HT1080 (cell line): ENCODE data around the gene MDM1. TPM values are rescaled to one million over a fixed set of nuclear protein-coding genes. Genes with fewer than 3 reads are reported as not detected.

ENCODE experiments used
- DNase-seq: peaks from one replicate; pipeline ENCODE4 v3.0.0-alpha.2; 2015; ENCODE audit warnings: low read depth
- total RNA-seq: library from RNA; depleted of rRNA; stranded (reverse); fragments of >200 nt; shearing (Covaris generic); gene quantifications from 2 replicates; pipeline ENCODE4 v1.2.3, GENCODE V29; 2014

The MDM1 gene
- total RNA-seq, 1 experiment from 2014 or later: 6.7 TPM

DNA sequence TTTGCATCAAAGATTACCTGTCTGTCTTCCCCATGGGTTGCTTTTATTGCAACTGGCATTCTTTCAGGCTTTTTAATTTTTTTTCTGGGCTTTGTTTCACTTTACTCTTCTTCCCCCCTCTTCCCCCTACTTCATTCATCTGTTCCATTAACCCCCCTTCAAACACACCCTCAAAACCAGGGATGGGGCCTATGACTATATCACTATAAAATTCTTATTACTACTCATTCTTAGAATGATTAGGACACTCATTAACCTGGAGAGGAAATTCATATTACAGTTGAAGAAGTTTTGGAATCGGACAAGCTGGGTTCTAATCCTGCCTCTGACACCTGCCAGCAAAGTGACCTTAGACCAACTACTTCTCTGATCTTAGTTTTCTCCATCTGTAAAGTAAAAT, 24.8 kb upstream of the MDM1 start:
- DNase-seq: no peak

DNA sequence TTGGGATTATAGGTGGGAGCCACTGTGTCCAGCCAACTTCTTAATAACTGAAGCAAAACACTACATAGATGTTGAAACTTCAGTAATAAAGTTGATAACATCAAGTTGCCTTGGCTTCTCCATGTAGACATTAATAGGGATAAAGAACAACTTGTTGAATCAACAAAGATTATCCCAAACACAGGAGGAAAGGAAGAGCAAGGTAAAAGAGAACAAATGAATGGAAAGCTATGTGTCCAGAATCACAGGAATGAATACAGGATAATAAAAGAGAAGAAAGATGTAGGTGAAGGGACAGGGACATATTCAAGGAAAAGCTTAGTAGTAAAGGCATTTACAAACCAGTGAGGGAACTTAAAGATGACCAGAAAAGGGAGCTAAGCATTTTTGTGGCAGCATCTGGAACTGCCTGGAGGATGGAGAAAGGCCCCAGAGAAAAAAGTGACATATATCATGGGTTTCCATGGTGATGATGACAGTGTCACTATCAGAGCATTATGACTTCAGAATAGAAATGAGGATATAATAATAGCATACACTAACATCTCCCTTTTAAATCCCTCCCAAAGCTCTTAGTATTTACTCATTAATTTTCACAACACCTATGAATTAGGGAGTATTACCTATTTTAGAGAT, 24.0 kb upstream of the MDM1 start:
- no peak for DNase-seq

DNA sequence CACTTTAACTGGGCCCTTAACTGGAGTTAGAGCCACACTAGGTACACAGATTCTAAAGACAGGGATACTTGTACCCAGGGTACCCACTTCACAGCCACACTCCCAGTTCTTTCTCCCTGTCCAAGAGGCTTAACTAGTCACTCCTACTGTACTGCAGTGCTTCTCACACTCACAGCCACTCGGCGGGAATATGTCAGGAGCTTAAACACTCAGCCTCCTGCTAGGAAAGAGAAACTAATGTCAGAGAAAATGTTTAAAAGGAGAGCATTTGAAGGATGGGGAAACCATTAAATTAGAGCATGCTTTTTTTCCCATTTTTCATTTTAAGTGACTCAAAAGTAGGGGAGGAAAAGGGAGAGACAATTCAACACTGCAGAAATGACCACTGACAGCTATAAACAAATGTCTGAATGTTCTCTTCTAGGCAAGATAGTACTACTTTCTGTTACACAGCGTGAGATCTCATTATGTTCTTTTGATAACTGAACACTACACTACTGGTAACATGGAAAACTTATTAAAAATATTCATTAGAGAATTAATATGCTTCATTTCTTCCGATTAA, 22.9 kb upstream of the MDM1 start:
- DNase-seq: no peak

DNA sequence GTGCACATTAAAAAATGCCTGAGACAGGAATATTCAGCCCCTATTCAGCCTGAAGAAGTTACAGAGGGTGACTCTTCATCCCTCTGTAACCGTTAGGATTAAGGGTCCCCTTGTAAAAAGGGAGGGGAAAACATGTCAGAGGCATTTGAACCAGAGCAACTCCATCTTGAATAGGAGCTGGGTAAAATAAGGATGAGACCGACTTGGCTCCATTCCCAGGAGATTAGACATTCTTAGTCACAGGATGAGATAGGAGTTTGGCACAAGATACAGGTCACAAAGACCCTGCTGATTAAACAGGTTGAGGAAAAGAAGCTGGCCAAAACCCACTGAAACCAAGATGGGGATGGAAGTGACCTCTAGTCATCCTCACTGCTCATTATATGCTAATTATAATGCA, 19.9 kb upstream of the MDM1 start:
- peak; percentile 65 for DNase-seq

DNA sequence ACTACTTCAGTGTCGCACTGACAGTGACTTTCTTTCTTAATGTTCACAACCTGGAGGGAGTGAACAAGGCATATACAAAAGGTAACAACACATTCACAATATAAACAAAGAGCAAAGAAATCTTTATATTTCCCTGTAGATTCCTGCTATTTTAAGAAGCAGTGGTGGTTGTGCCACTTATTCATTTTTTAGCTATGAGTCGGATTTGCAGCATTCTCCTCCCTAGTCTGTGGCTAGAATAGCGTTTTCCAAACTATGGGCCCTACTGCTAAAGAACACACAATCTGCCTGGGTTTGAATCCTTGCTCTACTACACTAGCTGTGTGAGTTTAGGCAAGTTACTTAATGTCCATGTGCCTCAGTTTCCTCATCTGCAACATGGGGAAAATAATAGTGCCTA, 18.6 kb upstream of the MDM1 start:
- DNase-seq: peak; percentile 44

DNA sequence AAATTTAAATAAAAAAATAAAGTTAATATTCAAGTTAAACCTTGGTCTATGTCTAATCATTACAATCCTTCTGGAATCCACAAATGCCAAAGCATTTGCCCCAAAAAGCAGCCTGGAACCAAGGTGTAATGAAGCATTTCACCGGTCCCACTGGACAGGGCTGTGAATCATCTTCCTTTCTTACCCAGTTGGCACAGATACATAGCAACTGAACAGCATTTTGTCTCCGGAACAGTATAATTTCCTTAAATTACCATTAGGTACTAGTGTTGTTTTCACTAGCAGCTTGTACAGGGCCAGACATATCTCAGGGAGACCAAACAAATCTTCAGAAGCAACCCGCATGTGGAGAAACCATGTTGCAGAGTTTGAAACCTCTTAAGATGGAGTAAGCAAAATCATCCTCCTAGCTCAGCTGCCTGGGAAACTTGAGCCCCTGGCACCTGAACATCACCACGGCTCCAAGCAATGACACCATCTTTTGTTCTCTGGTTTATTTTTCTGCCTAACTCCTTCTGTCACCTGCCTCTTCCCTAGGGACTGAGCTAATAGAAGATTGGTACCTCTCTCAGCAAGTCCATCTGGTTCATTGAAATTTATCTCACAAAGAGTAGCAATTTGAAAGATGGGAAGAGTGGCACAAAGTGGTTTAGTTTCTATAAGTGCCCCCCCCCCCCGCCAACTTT, 17.9 kb upstream of the MDM1 start:
- peak; percentile 21 for DNase-seq

DNA sequence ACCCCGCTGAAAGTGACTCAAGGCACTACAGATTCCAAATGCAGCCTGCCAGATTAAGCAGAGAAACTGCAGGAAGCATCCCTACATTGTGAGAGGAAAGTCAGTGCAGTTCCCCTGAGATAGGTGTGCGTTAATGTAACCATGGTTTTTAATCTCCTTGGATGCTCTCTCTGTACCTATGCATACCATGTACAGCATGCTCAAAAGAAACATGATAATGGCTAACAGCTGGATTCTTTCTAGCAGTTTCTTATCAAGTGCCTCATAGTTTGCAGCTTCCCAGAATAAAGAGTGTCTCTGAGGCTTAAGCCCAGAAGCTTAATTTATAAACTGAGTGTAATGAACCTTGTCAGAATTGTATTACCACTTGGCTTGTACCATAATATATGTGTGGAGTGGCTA, 17.1 kb upstream of the MDM1 start:
- no peak for DNase-seq

DNA sequence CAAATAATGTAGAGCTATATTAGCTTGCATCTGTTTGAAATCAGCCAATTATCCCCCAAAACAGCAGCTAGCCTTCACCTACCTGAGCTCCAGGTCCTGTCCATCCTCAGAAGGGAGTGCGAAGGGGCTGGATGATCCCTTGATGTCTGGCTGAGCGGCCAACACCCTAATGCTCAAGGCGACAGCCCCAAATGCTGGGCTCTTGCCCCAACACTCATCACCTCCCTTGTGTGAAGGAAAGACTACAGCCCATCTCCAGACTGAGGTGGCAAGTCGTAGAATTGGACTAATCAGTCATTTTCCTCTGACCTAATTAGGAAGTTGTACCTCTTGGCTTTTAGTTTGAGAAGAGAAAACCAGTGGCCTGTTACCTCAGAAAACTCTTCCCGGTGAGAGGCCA, 16.3 kb upstream of the MDM1 start:
- DNase-seq: no peak

DNA sequence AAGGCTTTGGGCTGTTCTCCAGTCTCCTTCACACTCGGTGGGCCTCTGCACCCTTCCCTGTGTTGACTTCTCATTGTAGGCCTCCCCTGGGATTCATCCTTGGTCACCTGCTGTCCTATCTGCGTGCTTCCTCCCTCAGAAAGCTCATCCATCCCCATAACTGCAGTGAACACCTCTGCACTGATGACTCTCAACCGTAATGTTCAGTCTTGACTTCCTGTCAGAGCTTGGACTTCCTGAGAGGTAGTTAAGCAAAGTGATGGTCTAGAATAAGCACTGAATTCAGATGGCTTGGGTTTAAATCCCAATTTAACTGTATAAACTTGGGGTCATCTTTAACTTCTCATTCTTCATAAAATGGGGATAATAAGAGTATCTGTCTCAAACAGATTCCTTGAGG, 13.6 kb upstream of the MDM1 start:
- no peak for DNase-seq

DNA sequence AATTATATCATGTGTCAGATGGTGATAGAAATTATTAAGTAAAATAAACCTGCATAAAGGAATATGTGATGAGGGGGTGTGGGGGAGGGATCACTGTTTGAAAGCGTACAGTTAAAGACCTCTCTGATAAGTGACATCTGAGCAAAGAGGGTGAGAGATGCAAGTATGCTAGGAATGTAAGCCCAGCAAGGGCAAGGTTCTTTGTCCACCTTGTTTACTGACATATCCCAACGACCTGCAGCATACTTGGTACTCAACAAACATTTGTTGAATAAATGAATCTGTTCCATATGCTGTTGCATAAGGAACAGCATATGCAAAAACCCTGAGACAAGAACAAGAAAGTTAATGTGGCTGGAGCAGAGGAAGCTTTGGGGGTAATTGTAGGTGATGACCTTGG, 12.0 kb upstream of the MDM1 start:
- DNase-seq: no peak

DNA sequence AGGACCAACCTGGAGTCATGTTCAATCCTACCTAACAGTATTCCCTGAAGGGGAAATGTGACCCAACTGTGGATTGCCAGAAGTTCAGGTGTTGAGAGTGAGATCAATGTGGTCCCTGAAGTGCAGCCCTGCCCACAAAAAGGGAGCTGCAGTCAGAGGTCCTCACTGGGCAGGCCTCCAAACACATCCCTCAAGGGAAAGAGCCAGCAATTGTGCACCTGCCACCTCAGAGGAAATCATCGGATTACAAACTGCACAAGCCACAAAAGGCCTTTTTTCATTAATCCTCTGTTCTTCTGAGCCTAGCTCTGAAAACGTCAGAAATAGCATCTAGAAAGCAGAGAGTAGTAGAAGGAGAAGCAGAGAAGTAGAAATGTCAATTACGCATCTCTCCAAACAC, 10.8 kb upstream of the MDM1 start:
- DNase-seq: no peak

DNA sequence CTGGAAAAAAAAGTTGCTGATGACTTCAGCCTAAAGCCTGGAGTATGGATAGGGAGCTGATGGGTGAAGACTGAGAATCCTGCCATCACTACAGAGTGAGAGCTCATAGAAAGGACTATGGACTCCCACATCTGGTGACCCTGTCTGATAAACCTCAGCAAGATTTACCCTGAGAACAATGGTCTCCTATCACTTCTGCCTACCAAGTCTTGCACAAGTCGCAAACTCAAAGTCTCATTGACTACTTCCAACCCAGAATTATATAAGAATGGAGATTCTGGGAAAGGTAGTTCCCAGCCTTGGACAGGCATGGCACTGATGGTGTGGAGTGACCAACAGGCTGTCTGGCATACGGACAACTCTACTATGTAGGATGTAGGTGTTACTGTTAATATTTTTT, 9.7 kb upstream of the MDM1 start:
- no peak for DNase-seq

DNA sequence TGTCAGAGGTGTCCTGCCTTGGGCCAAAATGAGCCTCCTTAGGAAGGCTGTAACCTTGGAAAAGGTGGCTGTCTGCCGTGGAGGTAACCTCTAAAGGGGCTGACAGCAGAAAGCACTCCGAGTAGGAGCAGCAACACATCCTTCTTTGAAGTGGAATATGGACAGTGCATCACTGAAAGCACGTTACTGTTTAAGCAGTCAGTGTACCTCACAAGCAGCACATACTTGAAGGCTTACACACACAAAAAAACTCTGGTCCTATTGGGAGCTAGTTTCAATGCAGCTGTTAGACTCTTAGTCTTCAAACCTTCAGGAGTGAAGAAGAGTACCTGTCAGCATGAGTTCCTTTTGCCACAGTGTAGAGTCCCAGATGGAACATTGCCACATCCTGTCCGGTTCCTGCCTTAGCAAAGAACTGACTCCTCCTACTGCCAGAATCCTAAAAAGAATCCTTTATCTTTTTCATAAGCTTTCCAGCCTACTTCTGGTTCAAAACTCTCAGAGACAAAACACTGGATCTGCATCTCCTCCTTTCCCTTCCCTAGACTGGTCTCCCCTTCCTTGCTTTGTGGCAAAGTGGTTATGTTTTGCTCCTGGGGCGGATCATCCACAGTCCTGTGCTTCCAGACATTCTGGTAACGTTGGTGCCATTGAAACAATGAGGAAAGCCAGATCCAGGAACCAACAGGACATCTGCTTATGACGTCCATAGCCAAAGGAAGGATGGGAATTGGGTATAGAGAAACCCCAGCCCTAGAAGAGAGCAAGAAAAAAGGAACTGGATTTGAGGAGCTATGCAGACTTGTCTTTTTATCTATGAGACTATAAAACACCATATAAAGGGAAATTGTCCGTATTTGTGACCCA, 8.5 kb upstream of the MDM1 start:
- no peak for DNase-seq

DNA sequence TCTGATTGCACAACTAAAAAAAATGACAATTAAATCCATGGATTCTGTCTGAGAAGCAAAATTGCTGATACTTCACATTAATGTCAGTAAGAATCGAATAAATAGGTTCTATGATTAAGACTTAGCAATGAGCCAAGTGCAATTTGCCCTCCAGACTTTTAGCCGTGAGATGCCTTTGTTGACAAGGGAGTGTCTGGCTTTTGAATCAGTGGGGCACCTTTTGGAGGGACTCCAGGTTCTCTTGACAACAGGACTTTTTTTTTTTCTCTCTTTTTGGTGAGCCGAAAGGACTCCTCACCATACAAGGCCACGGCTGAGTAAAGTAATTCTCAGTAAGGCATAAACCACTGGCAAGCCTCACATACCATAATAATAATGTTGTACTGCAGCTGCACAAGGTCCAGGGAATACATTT, 4.7 kb upstream of the MDM1 start:
- DNase-seq: no peak

DNA sequence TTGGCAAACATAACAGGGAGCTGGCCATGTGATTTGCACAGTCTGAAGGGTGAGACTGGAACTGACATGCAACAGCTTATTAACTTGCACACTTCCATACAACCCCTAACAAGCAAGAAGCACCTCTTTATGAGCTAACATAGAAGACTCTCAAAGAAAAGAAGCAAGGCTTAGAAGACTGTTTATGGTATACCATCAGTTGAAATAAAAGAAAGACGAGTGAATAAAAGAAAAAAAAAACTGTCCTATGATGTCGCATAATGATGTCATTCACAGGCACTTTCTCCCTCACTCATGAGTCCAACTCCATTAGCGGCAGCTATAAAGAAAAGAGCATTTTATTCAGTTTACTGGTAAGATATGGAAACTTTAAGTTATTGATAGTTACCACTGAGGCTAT, 3.3 kb upstream of the MDM1 start:
- DNase-seq: no peak

DNA sequence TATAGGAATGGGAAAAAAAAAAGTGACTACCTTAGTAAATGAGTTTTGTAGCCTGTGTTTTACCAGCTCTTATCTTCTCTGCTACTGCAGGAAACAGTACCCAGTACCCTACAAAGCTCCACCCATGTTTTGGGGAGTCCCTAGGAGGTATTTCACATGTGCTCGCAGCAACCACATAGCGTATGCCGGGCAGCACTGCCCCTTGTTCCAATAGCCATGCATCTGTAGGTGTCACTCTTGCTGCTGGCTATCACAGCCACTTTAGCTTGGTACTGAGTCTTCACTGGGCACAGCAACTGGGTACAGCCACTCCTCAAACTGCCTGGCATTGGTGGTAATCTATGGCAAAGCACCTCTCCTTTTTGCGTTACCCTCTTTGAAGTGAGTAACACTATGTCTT, 2.0 kb upstream of the MDM1 start:
- no peak for DNase-seq

DNA sequence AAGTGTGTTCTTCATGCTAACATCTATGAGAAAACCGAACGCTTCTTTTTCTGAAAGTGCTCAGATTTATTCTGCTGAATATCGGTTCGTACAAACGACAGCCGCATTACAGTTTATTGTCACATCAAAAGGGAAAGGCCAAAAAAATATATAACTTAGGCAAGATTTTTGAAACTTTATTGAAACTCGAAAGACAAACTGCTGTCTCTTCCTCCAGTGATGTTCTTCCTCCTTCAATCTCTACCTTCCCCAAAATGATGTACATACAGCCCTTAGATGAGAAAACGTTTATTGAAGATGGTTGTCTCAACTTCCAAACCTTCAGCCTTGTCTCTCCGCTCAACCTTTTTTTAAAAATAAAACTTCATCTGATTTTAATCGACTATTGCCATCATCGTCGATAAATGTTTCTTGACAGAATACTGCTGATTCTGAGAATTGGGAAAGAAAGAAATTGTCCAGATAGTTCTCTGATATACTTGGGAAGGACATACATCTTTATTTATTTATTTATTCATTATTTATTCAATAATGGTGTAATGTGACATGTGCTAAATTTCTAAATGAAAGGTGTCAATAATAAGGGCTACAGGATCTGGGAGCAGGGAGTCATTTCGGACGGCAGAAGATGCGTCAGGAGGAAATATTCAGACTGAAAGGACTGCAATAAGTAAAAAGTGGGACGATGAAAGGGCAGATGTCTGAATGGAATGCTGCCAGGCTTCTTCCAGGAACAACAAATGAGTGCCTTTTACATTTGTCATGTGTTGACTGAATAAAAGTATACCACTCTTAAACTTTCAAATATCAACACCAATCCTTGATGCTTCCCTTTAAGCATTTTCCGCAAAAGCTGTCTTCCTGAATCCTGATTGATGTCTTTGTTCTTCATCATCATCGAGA, 817 bp upstream of the MDM1 start:
- no peak for DNase-seq

DNA sequence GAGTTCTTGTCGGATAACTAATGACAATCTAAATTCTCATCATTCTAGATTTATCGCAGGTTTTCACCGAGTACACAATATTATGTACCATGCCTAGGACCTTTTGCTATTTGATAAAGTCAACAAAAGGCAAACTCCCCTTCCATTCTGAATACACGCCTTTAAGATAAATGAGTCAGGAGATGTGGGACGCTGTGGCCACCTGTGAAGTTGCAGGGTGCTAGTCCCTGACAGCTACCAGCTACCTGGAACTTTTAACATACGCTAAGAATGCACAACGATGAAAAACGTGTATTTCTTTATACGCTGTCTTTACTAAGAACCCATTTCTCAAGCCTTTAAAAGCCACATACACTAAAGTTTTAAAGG, 678 bp downstream of the MDM1 start:
- no peak for DNase-seq

DNA sequence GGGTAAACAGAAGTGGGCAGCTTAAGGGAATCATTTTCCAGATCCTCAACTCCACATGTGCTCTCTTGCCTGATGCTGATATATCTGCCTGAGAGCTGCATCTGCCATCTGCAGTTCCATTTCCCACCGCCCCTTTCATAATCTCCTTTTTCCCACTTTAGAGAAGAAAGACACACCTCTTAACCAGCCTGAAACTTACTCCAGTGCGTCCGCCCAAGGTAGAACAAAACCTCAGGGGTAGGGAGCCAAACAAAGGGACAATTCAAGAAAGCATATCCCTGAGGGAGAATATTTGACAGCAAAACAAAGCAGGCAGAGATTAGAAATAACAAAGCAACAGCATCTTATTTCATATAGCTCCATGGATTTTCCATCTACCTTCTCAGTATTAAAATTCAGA, 4.3 kb downstream of the MDM1 start:
- no peak for DNase-seq

DNA sequence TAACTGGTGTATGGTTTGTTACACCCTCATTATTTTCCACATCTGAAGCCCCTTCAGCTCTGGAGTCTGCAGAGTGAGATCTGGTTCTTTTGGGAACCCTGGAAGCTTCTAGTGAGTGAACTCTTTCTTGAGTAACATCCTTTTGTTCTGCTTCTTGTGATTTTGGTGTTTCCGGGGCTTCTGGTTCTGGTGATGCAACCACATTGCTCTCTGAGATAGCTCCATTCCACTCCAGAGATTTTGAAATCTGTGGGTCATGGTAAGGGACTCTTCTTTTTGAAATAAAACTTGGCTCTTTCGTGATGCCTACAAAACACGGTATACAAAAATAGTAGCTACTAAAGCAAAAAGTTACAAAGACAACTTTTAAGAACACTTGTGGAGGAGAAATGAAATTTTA, 5.4 kb downstream of the MDM1 start:
- no peak for DNase-seq

DNA sequence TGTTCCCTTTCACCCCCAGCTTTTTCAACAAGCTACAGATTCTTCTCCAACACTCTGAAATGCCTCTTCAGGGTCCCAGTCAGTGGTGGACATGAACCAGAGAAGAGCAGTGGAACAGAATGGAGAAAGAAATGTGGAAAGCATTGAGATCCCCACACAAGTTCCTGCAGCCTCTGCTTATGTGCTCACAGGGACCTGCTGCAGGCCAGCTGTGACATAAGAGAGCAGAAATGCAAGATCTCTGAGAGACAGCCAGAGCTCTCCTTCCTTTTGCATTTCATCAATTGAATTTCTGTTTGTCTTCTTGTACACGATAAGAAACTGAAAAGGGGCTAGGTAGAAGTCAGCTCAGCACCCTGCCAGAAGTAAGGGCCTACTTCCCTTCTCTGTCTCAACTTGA, 6.2 kb downstream of the MDM1 start:
- no peak for DNase-seq
